ENCODE results near the gene HPGDS. TPM values are rescaled to one million over a fixed set of nuclear protein-coding genes. Genes with fewer than 3 reads are reported as not detected.
A peak's percentile ranks its signal among the peaks of the same experiment; 100 is the strongest.

The HPGDS gene
- total RNA-seq, 2 donors from 2014 or later, result 0.63 TPM; not detected in 1

GRCh38 chr4:94274912-94275311 lies 67.7 kb downstream of the HPGDS start:
- no peaks in the 10 kb centered on the region for H3K9me3 ChIP-seq
- H3K36me3 ChIP-seq, result peaks cover 65% of the 10 kb centered on the region
- no peaks in the 10 kb centered on the region for H3K27me3 ChIP-seq
- H3K4me1 ChIP-seq, result no peaks in the 10 kb centered on the region
- no peak for TF ChIP-seq CTCF (IDR thresholded peaks at IDR 0.05)
- H3K4me3 ChIP-seq, result no peak overlapping the region
- DNase-seq (ENCODE audit: low spot score), result no peak
- no peak overlapping the region for H3K27ac ChIP-seq

DNA sequence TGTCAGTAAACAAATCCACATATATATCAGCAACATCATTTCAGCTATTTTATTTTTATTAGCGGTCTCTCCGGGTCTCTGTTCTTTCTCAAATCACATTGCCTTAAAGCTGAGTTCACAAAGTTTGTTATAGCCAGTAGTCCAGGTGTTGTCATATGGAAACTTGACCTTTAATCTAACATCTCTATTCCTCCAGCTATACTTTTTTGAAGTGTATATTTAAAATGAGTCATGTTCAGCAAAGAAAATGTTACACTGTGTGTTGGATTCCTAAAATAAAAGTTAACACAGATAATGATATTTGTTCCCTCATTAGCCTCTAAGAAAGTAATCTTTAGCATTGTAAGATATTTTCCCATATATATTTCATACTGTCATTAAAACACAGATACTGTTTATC lies 71.4 kb downstream of the HPGDS start:
- Histone ChIP-seq H3K4me1 (no peaks in the 10 kb centered on the region), H3K27ac (no peak overlapping the region), H3K4me3 (no peak overlapping the region), H3K27me3 (no peaks in the 10 kb centered on the region), H3K9me3 (no peaks in the 10 kb centered on the region), H3K36me3 (peaks cover 37% of the 10 kb centered on the region)
- no peak for TF ChIP-seq CTCF (IDR thresholded peaks at IDR 0.05)
- no peak for DNase-seq (ENCODE audit: low spot score)

DNA sequence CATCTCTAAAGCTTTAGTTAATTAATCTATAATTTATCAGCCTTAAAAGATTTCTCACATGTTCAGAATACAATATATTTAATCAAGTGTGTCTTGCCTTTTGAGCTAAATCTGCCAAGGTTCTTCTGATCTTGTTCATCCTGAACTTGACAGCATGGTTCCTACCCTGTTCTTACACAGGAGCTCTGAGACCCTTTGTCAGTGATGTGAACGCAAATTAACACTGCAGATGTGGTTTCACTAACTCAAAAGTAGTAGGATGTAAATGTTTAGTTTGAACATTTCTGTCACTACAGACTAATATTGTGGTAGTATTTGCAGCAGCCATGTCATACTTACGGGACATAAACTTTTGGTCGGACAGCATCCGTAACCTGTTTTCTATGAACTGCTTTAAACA lies 75.6 kb downstream of the HPGDS start:
- Histone ChIP-seq H3K36me3 (peaks cover 17% of the 10 kb centered on the region), H3K27me3 (no peaks in the 10 kb centered on the region), H3K9me3 (no peaks in the 10 kb centered on the region), H3K27ac (no peak overlapping the region), H3K4me3 (no peak overlapping the region), H3K4me1 (no peaks in the 10 kb centered on the region)
- DNase-seq (ENCODE audit: low spot score), result no peak
- no peak for TF ChIP-seq CTCF (IDR thresholded peaks at IDR 0.05)

- peaks cover 8% of the 10 kb centered on the region for H3K36me3 ChIP-seq
- H3K27ac ChIP-seq, result no peak overlapping the region
- no peak for TF ChIP-seq CTCF (IDR thresholded peaks at IDR 0.05)
- no peaks in the 10 kb centered on the region for H3K27me3 ChIP-seq
- H3K4me3 ChIP-seq, result no peak overlapping the region
- no peaks in the 10 kb centered on the region for H3K9me3 ChIP-seq
- H3K4me1 ChIP-seq, result no peaks in the 10 kb centered on the region
- DNase-seq (ENCODE audit: low spot score), result no peak
Observed at GRCh38 chr4:94262163-94263016, 80.2 kb downstream of the HPGDS start.

DNA sequence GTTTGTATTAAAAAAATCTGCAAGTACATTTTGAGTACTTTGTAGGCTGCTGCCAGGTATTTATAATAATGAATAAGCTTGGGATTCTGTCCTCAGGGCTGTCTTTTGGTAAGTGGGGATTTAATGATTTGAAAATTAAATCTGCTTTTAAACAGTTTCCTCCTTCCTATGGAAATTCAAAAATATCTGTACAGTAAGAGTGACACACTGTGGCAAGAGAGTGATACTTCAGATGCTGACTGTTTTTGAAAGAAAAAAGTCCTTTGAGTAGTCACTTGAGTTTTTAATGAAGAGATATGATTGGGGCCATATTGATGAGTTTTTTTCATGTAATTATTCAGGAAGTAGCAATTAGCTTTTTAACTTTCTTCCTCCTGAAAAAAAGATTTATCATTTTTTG lies 85.8 kb downstream of the HPGDS start:
- peak; percentile 10 to 49 for TF ChIP-seq CTCF (IDR thresholded peaks at IDR 0.05)
- Histone ChIP-seq H3K27ac (no peak overlapping the region), H3K36me3 (peaks cover 23% of the 10 kb centered on the region), H3K4me1 (no peaks in the 10 kb centered on the region), H3K9me3 (no peaks in the 10 kb centered on the region), H3K27me3 (no peaks in the 10 kb centered on the region), H3K4me3 (no peak overlapping the region)
- no peak for DNase-seq (ENCODE audit: low spot score)

All from right atrium auricular region (tissue), 2 donors.